Right lobe of liver (tissue), 6 donors: ENCODE data around the gene SLX1A. TPM values are rescaled to one million over a fixed set of nuclear protein-coding genes. Genes with fewer than 3 reads are reported as not detected.

Experiments
- ATAC-seq, 4 donors: fragments of 200-7000 bp; cut with Tn5 transposase; one replicate each; pipeline ENCODE4 v1.9.1; 2020; ENCODE audit warnings: mild to moderate bottlenecking in 4 of 4, moderate library complexity in 4 of 4
- DNase-seq, 3 donors: peaks; one replicate each; pipeline ENCODE4 v3.0.0-alpha.2; 2020
- H3K27ac ChIP-seq, 3 donors: fragments of 200-600 bp; one replicate each; pipeline ENCODE4 v1.8.0; 2022
- H3K27me3 ChIP-seq, 2 donors: fragments of 200-600 bp; one replicate each; pipeline ENCODE4 v1.8.0; 2022
- H3K36me3 ChIP-seq, 4 donors: fragments of 200-600 bp; sonication (generic) in 1 of 4; one replicate each; pipeline versions ENCODE4 v1.5.1 to v1.8.0; 2017 to 2022; ENCODE audit warnings: control low read depth in 1 of 4
- H3K4me1 ChIP-seq, 4 donors: fragments of 200-600 bp; sonication (generic) in 1 of 4; one replicate each; pipeline versions ENCODE4 v1.5.1 to v1.8.0; 2017 to 2022; ENCODE audit warnings: control low read depth in 1 of 4
- H3K4me3 ChIP-seq, 3 donors: fragments of 200-600 bp; one replicate each; pipeline ENCODE4 v1.8.0; 2022
- H3K9me3 ChIP-seq, 4 donors: fragments of 200-600 bp; sonication (generic) in 1 of 4; one replicate each; pipeline versions ENCODE4 v1.5.1 to v1.8.0; 2017 to 2022; ENCODE audit warnings: control low read depth in 1 of 4
- POLR2A ChIP-seq: fragments of 450-650 bp; IDR thresholded peaks from one replicate; pipeline ENCODE4 v1.6.1; 2017; ENCODE audit warnings: antibody characterized with exemption, mild to moderate bottlenecking
- WGBS: methylation state at CpG from one replicate; pipeline ENCODE4 v1.1.6; 2018; ENCODE audit warnings: low coverage, low lambda C conversion rate; ENCODE audit not compliant: insufficient coverage; ENCODE audit errors: missing lambda C conversion rate; 5-methylcytosine and 5-hydroxymethylcytosine counted together
- intact Hi-C, 2 donors: fragments of 100-400 bp; cut with DNase I; formaldehyde crosslinking; loops; one replicate each; pipeline versions ENCODE4 v1.11.2 to v1.14.1; 2022
- total RNA-seq, 6 experiments: library from RNA; depleted of rRNA in 2 of 6; stranded (reverse); fragments of >200 nt in 2 of 6; fragmentation: NEBNext Ultra II Directional in 3 of 6; extraction: Animal tissue kit (Norgen Biotek cat#: 25700) in 3 of 6; gene quantifications; one replicate each; pipeline versions ENCODE4 v1.1.0 to v1.2.4, GENCODE V29; 2016 to 2023
- TF ChIP-seq, protein P1 (sequence below), 4 donors: fragments of 200-600 bp in 3 of 4; fragments of 450-650 bp in 1 of 4; IDR thresholded peaks; one replicate each; pipeline versions ENCODE4 v1.5.1 to v1.8.0; 2016 to 2022; ENCODE audit warnings: antibody characterized with exemption in 4 of 4, mild to moderate bottlenecking in 2 of 4
- donor health status: DM: no; HTN: yes; CAD: no.
- donor health status: DM: no; HTN: no; CAD: no.
- donor health status: DM: no; HTN: no; CAD: no.
- donor health status: DM: no; HTN: yes; CAD: no.
- donor health status: DM: no; HTN: yes; CAD: no.

SLX1A gene
- total RNA-seq, 6 experiments from 2014 or later = 15.5 to 83.2 (median 36.4) TPM

DNA sequence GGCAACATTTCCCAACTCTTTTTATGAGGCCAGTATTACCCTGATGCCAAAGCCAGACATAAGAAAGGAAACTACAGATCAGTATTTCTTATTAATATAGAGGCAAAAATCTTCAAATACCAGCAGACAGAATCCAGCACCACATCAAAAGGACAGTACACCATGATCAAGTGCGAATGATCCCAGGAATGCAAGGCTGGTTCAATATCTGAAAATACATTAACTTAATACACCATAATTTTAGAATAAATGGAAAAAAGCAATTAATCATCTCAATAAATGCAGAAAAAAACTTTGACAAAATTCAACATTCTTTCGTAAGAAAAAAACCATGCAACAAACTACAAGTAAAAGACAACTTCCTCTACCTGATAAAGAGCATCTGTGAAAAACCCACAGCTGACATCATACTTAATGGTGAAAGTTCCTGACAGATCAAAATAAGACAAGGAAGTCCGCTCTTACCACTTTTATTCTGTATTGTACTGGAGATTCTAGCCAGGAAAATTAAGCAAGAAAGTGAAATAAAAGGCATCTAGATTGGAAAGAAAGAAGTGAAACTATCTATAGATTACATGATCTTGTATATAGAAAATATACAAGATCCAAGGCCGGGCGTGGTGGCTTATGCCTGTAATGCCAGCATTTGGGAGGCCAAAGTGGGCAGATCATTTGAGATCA is 44.3 kb upstream of the SLX1A start:
- intact Hi-C loops = no loop called here
- Histone ChIP-seq H3K27ac (no peak overlapping the region), H3K36me3 (no peaks in the 10 kb centered on the region), H3K27me3 (no peaks in the 10 kb centered on the region), H3K9me3 (no peaks in the 10 kb centered on the region), H3K4me3 (no peak overlapping the region), H3K4me1 (no peaks in the 10 kb centered on the region)
- WGBS = 66% methylated on average over 5 of the region's 5 CpGs
- no peak for TF ChIP-seq POLR2A
- TF ChIP-seq, protein P1, sequence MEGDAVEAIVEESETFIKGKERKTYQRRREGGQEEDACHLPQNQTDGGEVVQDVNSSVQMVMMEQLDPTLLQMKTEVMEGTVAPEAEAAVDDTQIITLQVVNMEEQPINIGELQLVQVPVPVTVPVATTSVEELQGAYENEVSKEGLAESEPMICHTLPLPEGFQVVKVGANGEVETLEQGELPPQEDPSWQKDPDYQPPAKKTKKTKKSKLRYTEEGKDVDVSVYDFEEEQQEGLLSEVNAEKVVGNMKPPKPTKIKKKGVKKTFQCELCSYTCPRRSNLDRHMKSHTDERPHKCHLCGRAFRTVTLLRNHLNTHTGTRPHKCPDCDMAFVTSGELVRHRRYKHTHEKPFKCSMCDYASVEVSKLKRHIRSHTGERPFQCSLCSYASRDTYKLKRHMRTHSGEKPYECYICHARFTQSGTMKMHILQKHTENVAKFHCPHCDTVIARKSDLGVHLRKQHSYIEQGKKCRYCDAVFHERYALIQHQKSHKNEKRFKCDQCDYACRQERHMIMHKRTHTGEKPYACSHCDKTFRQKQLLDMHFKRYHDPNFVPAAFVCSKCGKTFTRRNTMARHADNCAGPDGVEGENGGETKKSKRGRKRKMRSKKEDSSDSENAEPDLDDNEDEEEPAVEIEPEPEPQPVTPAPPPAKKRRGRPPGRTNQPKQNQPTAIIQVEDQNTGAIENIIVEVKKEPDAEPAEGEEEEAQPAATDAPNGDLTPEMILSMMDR (IDR thresholded peaks at IDR 0.05) = no peak
- ATAC-seq (no peak), DNase-seq (no peak)

DNA sequence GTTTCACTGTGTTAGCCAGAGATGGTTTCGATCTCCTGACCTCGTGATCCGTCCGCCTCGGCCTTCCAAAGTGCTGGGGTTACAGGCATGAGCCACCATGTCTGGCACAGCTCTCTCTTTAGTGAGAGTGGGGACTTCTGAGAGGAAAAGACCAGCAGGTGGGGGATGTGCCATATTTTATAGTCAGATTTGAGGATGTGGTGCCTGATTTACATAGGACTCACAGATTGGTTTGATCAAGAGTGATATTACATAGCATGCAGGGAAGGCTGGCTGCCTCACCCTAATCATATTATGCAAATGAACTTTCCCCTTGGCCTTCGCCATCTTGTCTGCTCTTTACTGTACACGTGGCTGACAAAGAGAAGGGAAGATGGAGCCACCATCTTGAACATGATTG is 42.6 kb upstream of the SLX1A start:
- intact Hi-C loops = no loop called here
- Histone ChIP-seq H3K36me3 (no peaks in the 10 kb centered on the region), H3K4me1 (no peaks in the 10 kb centered on the region), H3K27me3 (no peaks in the 10 kb centered on the region), H3K4me3 (no peak overlapping the region), H3K9me3 (no peaks in the 10 kb centered on the region), H3K27ac (no peak overlapping the region)
- 53% methylated on average over 3 of the region's 7 CpGs for WGBS
- ATAC-seq (no peak), DNase-seq (no peak)
- no peak for TF ChIP-seq POLR2A
- TF ChIP-seq, protein P1 (IDR thresholded peaks at IDR 0.05) = no peak

DNA sequence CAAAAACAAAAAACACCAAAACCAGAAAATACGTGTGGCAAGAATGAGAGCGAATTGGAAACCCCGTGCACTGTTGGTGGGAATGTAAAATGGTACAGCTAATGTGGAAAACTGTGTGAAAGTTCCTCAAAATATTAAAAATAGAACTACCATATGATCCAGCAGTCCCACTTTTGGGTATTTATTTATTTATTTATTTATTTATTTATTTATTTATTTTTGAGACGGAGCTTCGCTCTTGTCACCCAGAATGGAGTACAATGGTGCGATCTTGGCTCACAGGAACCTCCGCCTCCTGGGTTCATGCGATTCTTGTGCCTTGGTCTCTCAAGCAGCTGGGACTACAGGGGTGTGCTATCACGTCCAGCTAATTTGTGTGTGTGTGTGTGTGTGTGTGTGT is 41.2 kb upstream of the SLX1A start:
- H3K9me3 ChIP-seq = no peaks in the 10 kb centered on the region
- WGBS = 99% methylated on average over 9 of the region's 9 CpGs
- H3K4me3 ChIP-seq = no peak overlapping the region
- no peaks in the 10 kb centered on the region for H3K36me3 ChIP-seq
- no peaks in the 10 kb centered on the region for H3K27me3 ChIP-seq
- no peak for DNase-seq
- H3K27ac ChIP-seq = no peak overlapping the region
- no peak for TF ChIP-seq POLR2A
- TF ChIP-seq, protein P1 (IDR thresholded peaks at IDR 0.05) = no peak
- intact Hi-C loops = no loop called here
- H3K4me1 ChIP-seq = no peaks in the 10 kb centered on the region
- no peak for ATAC-seq

DNA sequence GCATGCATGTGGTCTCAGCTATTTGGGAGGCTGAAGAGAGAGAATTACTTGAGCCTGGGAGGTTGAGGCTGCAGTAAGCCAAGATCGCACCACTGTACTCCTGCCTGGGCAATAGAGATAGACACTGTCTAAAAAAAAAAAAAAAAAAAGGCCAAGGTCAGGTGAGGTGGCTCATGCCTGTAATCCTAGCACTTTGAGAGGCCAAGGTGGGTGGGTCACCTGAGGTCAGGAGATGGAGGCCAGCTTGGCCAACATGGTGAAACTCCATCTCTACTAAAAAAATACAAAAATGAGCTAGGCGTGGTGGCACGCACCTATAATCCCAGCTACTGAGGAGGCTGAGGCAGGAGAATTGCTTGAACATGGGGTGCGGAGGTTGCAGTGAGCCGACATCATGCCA is 38.5 kb upstream of the SLX1A start:
- Histone ChIP-seq H3K4me1 (no peaks in the 10 kb centered on the region), H3K9me3 (no peaks in the 10 kb centered on the region), H3K36me3 (no peaks in the 10 kb centered on the region), H3K27ac (no peak overlapping the region), H3K27me3 (no peaks in the 10 kb centered on the region), H3K4me3 (no peak overlapping the region)
- DNase-seq (no peak), ATAC-seq (no peak)
- TF ChIP-seq, protein P1 (IDR thresholded peaks at IDR 0.05) = no peak
- TF ChIP-seq POLR2A = no peak
- intact Hi-C loops = no loop called here
- whole genome bisulfite sequencing = 96% methylated on average over 3 of the region's 5 CpGs
